HEK293 (cell line): Measurements from ENCODE around the gene CA6.

Source experiments
- CTCF ChIA-PET: fragments of 350-600 bp; formaldehyde crosslinking; extraction: SDS; loops from one replicate; lab custom pipeline; 2021; ENCODE audit warnings: antibody characterized with exemption; lab: Yijun Ruan, JAX
- POLR2A ChIA-PET: fragments of 300-600 bp; formaldehyde crosslinking; extraction: SDS; loops from one replicate; lab custom pipeline; 2020; ENCODE audit warnings: antibody characterized with exemption, inconsistent platforms; lab: Yijun Ruan, JAX
- H3K27ac ChIP-seq: fragments of 200-500 bp; sonication (Bioruptor generic); 2 replicates; pipeline ENCODE4 v1.5.1; 2014; ENCODE audit warnings: low read depth, low read length, control low read depth, inconsistent platforms; ENCODE audit errors: extremely low read depth
- H3K36me3 ChIP-seq, 2 experiments: fragments of 200-500 bp in 1 of 2; sonication (Bioruptor generic) in 1 of 2; 1 replicate in 1 of 2; 2 replicates in 1 of 2; pipeline ENCODE4 v1.5.1; 2014 to 2017; ENCODE audit warnings: inconsistent platforms in 2 of 2, low read length in 2 of 2; ENCODE audit not compliant: control insufficient read depth in 2 of 2, insufficient read depth in 1 of 2
- H3K4me1 ChIP-seq: fragments of 200-500 bp; sonication (Bioruptor generic); 2 replicates; pipeline ENCODE4 v1.5.1; 2014; ENCODE audit warnings: mild to moderate bottlenecking, low read length, inconsistent platforms; ENCODE audit not compliant: control insufficient read depth, insufficient read depth
- H3K4me3 ChIP-seq: 2 replicates; pipeline ENCODE4 v1.5.1; 2011; ENCODE audit warnings: low read depth, mild to moderate bottlenecking, control low read depth, low read length, moderate library complexity
- H3K9me3 ChIP-seq: fragments of 200-500 bp; sonication (Bioruptor generic); 2 replicates; pipeline ENCODE4 v1.5.1; 2014; ENCODE audit warnings: low read depth, low read length, inconsistent platforms; ENCODE audit not compliant: control insufficient read depth, insufficient read depth
- EGR2 ChIP-seq: fragments of 450-650 bp; formaldehyde crosslinking; IDR thresholded peaks from 2 replicates; pipeline ENCODE4 v1.5.1; 2016; ENCODE audit warnings: low read depth, missing biosample characterization, missing genetic modification characterization
- GLI2 ChIP-seq: fragments of 450-650 bp; formaldehyde crosslinking; IDR thresholded peaks from 2 replicates; pipeline ENCODE4; 2017; ENCODE audit warnings: missing biosample characterization, missing genetic modification characterization, low read depth, borderline replicate concordance
- HOXD13 ChIP-seq: sonication (generic); formaldehyde crosslinking; IDR thresholded peaks from 2 replicates; pipeline ENCODE4 v1.8.0; 2022; ENCODE audit warnings: missing genetic modification reagents, borderline replicate concordance
- KLF16 ChIP-seq: fragments of 450-650 bp; formaldehyde crosslinking; IDR thresholded peaks from 2 replicates; pipeline ENCODE4 v1.5.1; 2017; ENCODE audit warnings: missing biosample characterization, missing genetic modification characterization
- KLF7 ChIP-seq: fragments of 450-650 bp; formaldehyde crosslinking; IDR thresholded peaks from 2 replicates; pipeline ENCODE4 v1.5.1; 2016; ENCODE audit warnings: missing biosample characterization, missing genetic modification characterization, borderline replicate concordance
- KLF9 ChIP-seq: fragments of 450-650 bp; formaldehyde crosslinking; IDR thresholded peaks from 2 replicates; pipeline ENCODE4 v1.5.1; 2016; ENCODE audit warnings: missing biosample characterization, missing genetic modification characterization, low read depth
- PRDM1 ChIP-seq: fragments of 450-650 bp; formaldehyde crosslinking; IDR thresholded peaks from 2 replicates; pipeline ENCODE4; 2016; ENCODE audit warnings: missing biosample characterization, missing genetic modification characterization
- PRDM2 ChIP-seq: fragments of 450-650 bp; formaldehyde crosslinking; IDR thresholded peaks from 2 replicates; pipeline ENCODE4 v1.5.1; 2016; ENCODE audit warnings: missing biosample characterization, missing genetic modification characterization, borderline replicate concordance
- ZNF175 ChIP-seq: fragments of 450-650 bp; formaldehyde crosslinking; IDR thresholded peaks from 2 replicates; pipeline ENCODE4 v1.5.1; 2016; ENCODE audit warnings: missing biosample characterization, missing genetic modification characterization
- ZNF2 ChIP-seq: fragments of 450-650 bp; formaldehyde crosslinking; IDR thresholded peaks from 2 replicates; pipeline ENCODE4 v1.5.1; 2016; ENCODE audit warnings: missing biosample characterization, missing genetic modification characterization
- ZNF211 ChIP-seq: fragments of 450-650 bp; formaldehyde crosslinking; IDR thresholded peaks from 2 replicates; pipeline ENCODE4 v1.5.1; 2016; ENCODE audit warnings: low read depth, missing biosample characterization, missing genetic modification characterization
- ZNF248 ChIP-seq: fragments of 450-650 bp; formaldehyde crosslinking; IDR thresholded peaks from 2 replicates; pipeline ENCODE4 v1.5.1; 2017; ENCODE audit warnings: missing biosample characterization, missing genetic modification characterization
- ZNF350 ChIP-seq: fragments of 450-650 bp; formaldehyde crosslinking; IDR thresholded peaks from 2 replicates; pipeline ENCODE4 v1.5.0; 2017; ENCODE audit warnings: missing biosample characterization, mild to moderate bottlenecking, missing genetic modification characterization
- ZNF394 ChIP-seq: fragments of 450-650 bp; formaldehyde crosslinking; IDR thresholded peaks from 2 replicates; pipeline ENCODE4 v1.5.1; 2016; ENCODE audit warnings: missing biosample characterization, missing genetic modification characterization, mild to moderate bottlenecking, moderate library complexity, borderline replicate concordance
- ZNF561 ChIP-seq: fragments of 450-650 bp; IDR thresholded peaks from 2 replicates; pipeline ENCODE4 v1.5.1; 2018; ENCODE audit warnings: missing biosample characterization, missing genetic modification characterization, borderline replicate concordance
- ZNF621 ChIP-seq: fragments of 450-650 bp; formaldehyde crosslinking; IDR thresholded peaks from 2 replicates; pipeline ENCODE4 v1.5.1; 2017; ENCODE audit warnings: missing biosample characterization, missing genetic modification characterization
- ZNF677 ChIP-seq: fragments of 450-650 bp; IDR thresholded peaks from 2 replicates; pipeline ENCODE4 v1.5.0; 2018; ENCODE audit warnings: missing biosample characterization, mild to moderate bottlenecking, missing genetic modification characterization, moderate library complexity
- ZSCAN5A ChIP-seq: fragments of 450-650 bp; formaldehyde crosslinking; IDR thresholded peaks from 2 replicates; pipeline ENCODE4 v1.5.1; 2016; ENCODE audit warnings: missing biosample characterization, missing genetic modification characterization
- TF ChIP-seq, protein P1 (sequence below): fragments of 450-650 bp; formaldehyde crosslinking; IDR thresholded peaks from 2 replicates; pipeline ENCODE4 v1.5.1; 2016; ENCODE audit warnings: missing biosample characterization, missing genetic modification characterization
- TF ChIP-seq, protein P2 (sequence below): fragments of 450-650 bp; IDR thresholded peaks from 2 replicates; pipeline ENCODE4 v1.5.1; 2018; ENCODE audit warnings: missing biosample characterization, mild to moderate bottlenecking, missing genetic modification characterization

Gene CA6

GRCh38 chr1:8976338-8976737, 30.7 kb downstream of the CA6 start:
- Histone ChIP-seq H3K4me1 (no peaks in the 10 kb centered on the region), H3K27ac (no peak overlapping the region), H3K9me3 (no peaks in the 10 kb centered on the region), H3K4me3 (no peak overlapping the region), H3K36me3 (no peaks in the 10 kb centered on the region)
- ChIA-PET CTCF (interaction anchor here (1.1 to 1.5 kb wide), 2 partner anchors 13 kb away, joined by 3 to 6 read pairs; no protein-coding TSS in a partner anchor), POLR2A (no interaction called here)
- no peak for TF ChIP-seq ZNF175
- TF ChIP-seq, protein P1, sequence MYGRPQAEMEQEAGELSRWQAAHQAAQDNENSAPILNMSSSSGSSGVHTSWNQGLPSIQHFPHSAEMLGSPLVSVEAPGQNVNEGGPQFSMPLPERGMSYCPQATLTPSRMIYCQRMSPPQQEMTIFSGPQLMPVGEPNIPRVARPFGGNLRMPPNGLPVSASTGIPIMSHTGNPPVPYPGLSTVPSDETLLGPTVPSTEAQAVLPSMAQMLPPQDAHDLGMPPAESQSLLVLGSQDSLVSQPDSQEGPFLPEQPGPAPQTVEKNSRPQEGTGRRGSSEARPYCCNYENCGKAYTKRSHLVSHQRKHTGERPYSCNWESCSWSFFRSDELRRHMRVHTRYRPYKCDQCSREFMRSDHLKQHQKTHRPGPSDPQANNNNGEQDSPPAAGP (tag by site-specific recombination): no peak
- no peak for TF ChIP-seq GLI2 (tag by site-specific recombination)
- no peak for TF ChIP-seq PRDM2 (tag by site-specific recombination)
- TF ChIP-seq EGR2 (tag by site-specific recombination): no peak
- no peak for TF ChIP-seq ZNF394 (tag by site-specific recombination)
- no peak for TF ChIP-seq ZNF350 (tag by site-specific recombination)
- no peak for TF ChIP-seq ZNF677 (tag by site-specific recombination)
- TF ChIP-seq ZNF2 (tag by site-specific recombination): no peak
- no peak for TF ChIP-seq PRDM1
- TF ChIP-seq, protein P2, sequence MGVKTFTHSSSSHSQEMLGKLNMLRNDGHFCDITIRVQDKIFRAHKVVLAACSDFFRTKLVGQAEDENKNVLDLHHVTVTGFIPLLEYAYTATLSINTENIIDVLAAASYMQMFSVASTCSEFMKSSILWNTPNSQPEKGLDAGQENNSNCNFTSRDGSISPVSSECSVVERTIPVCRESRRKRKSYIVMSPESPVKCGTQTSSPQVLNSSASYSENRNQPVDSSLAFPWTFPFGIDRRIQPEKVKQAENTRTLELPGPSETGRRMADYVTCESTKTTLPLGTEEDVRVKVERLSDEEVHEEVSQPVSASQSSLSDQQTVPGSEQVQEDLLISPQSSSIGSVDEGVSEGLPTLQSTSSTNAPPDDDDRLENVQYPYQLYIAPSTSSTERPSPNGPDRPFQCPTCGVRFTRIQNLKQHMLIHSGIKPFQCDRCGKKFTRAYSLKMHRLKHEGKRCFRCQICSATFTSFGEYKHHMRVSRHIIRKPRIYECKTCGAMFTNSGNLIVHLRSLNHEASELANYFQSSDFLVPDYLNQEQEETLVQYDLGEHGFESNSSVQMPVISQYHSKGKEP (tag by site-specific recombination): no peak
- TF ChIP-seq KLF16: no peak
- TF ChIP-seq ZNF211: no peak
- no peak for TF ChIP-seq ZNF621 (tag by site-specific recombination)
- no peak for TF ChIP-seq ZNF561
- TF ChIP-seq HOXD13: no peak
- no peak for TF ChIP-seq KLF9 (tag by site-specific recombination)
- no peak for TF ChIP-seq ZSCAN5A (tag by site-specific recombination)
- no peak for TF ChIP-seq KLF7 (tag by site-specific recombination)
- TF ChIP-seq ZNF248 (tag by site-specific recombination): no peak
